K562 (cell line): ENCODE results near the gene LIMS2. TPM values are rescaled to one million over a fixed set of nuclear protein-coding genes. Genes with fewer than 3 reads are reported as not detected.

Experiments used
- ATAC-seq: fragments of 200-7000 bp; cut with Tn5 transposase; 3 replicates; pipeline ENCODE4 v1.9.1; 2020; ENCODE audit warnings: moderate library complexity
- BruUV-seq: library from RNA; stranded (reverse); fragments of 400-500 nt; replicated peaks from 2 replicates; lab custom pipeline; 2021; lab: Mats Ljungman, UMichigan
- CTCF ChIA-PET: fragments of 300-600 bp; formaldehyde crosslinking; extraction: SDS; loops from one replicate; lab custom pipeline; 2021; ENCODE audit warnings: low intra/inter-chr PET ratio; lab: Yijun Ruan, JAX
- POLR2A ChIA-PET: fragments of 300-600, 350-650 bp; sonication (Branson Sonifier 250); formaldehyde crosslinking; extraction: SDS; loops from one replicate; lab custom pipeline; 2021; ENCODE audit warnings: antibody characterized with exemption, inconsistent platforms; lab: Yijun Ruan, JAX
- DNase-seq, 4 experiments: peaks; one replicate each; pipeline versions ENCODE4 v3.0.0 to v3.0.0-alpha.2; 2011 to 2018; ENCODE audit warnings: low spot score in 3 of 4, mixed read lengths in 3 of 4; ENCODE audit errors: extremely low read depth in 1 of 4
- FAIRE-seq: peaks from 2 replicates; lab custom pipeline; 2011; peaks lifted over from hg19 to GRCh38; lab: Jason Lieb, UNC
- H2AFZ ChIP-seq: 2 replicates; pipeline ENCODE4 v1.6.0; 2011; ENCODE audit warnings: low read depth, low read length, control low read depth, inconsistent platforms
- H3K27ac ChIP-seq: fragments of 200-600 bp; 3 replicates; pipeline ENCODE4 v1.8.0; 2011; ENCODE audit warnings: low read depth, mild to moderate bottlenecking, control low read depth, inconsistent platforms, low read length, moderate library complexity, mixed read lengths; ENCODE audit errors: extremely low read depth
- H3K27me3 ChIP-seq, 2 experiments: fragments of 300-600 bp in 1 of 2; 2 replicates in 1 of 2; 3 replicates in 1 of 2; pipeline versions ENCODE4 v1.6.0 to v1.8.0; 2011; ENCODE audit warnings: inconsistent platforms in 2 of 2, low read length in 2 of 2, mild to moderate bottlenecking in 1 of 2, mixed read lengths in 1 of 2, moderate library complexity in 1 of 2; ENCODE audit not compliant: control insufficient read depth in 2 of 2, insufficient read depth in 2 of 2
- H3K36me3 ChIP-seq: fragments of 300-600 bp; 3 replicates; pipeline ENCODE4 v1.8.0; 2011; ENCODE audit warnings: mild to moderate bottlenecking, low read length, inconsistent platforms; ENCODE audit not compliant: control insufficient read depth, insufficient read depth
- H3K4me1 ChIP-seq, 2 experiments: fragments of 200-600 bp in 1 of 2; replicated peaks in 1 of 2; 2 replicates in 1 of 2; 3 replicates in 1 of 2; pipeline versions ENCODE4 v1.5.1 to v1.8.0; 2011; ENCODE audit warnings: inconsistent platforms in 2 of 2, low read length in 2 of 2, mild to moderate bottlenecking in 1 of 2, mixed read lengths in 1 of 2, moderate library complexity in 1 of 2; ENCODE audit not compliant: control insufficient read depth in 2 of 2, insufficient read depth in 2 of 2
- H3K4me2 ChIP-seq: 2 replicates; pipeline ENCODE4 v1.6.1; 2011; ENCODE audit warnings: low read length, control low read depth, inconsistent platforms, mixed read lengths; ENCODE audit not compliant: insufficient read depth
- H3K4me3 ChIP-seq: fragments of 200-600 bp; sonication (generic), shearing (Covaris generic); 2 replicates; pipeline ENCODE4 v1.5.1; 2016; ENCODE audit warnings: control low read depth, inconsistent platforms
- H3K79me2 ChIP-seq: fragments of 200-600 bp; 3 replicates; pipeline ENCODE4 v1.8.0; 2011; ENCODE audit warnings: low read length, inconsistent platforms; ENCODE audit not compliant: control insufficient read depth, insufficient read depth
- H3K9ac ChIP-seq, 2 experiments: 2 replicates each; pipeline versions ENCODE4 v1.6.0 to v1.6.1; 2011; ENCODE audit warnings: low read depth in 2 of 2, low read length in 2 of 2, control low read depth in 1 of 2, inconsistent platforms in 1 of 2, mild to moderate bottlenecking in 1 of 2, mixed read lengths in 1 of 2; ENCODE audit not compliant: insufficient read depth in 1 of 2
- H3K9me1 ChIP-seq: one replicate; pipeline ENCODE4 v1.6.0; 2011; ENCODE audit warnings: inconsistent platforms, mild to moderate bottlenecking, low read length, moderate library complexity; ENCODE audit not compliant: control insufficient read depth, insufficient read depth
- H3K9me3 ChIP-seq: replicated peaks from 2 replicates; pipeline ENCODE4 v1.5.1; 2011; ENCODE audit warnings: low read depth, low read length, inconsistent platforms; ENCODE audit not compliant: control insufficient read depth, insufficient read depth
- H4K20me1 ChIP-seq: replicated peaks from 2 replicates; pipeline ENCODE4 v1.6.1; 2011; ENCODE audit warnings: low read length, inconsistent platforms, mixed read lengths; ENCODE audit not compliant: control insufficient read depth, insufficient read depth
- BHLHE40 ChIP-seq: IDR thresholded peaks from 2 replicates; pipeline ENCODE4 v1.6.1; 2011; ENCODE audit warnings: low read length, improper control_type of control experiment
- HMG20A ChIP-seq: fragments of 450-650 bp; formaldehyde crosslinking; conservative IDR thresholded peaks from 2 replicates; pipeline ENCODE4 v1.4.0; 2020; ENCODE audit warnings: mild to moderate bottlenecking, mixed read lengths
- PHF20 ChIP-seq: fragments of 450-650 bp; IDR thresholded peaks from 2 replicates; pipeline ENCODE4 v1.6.1; 2018; ENCODE audit not compliant: partially characterized antibody
- SFPQ ChIP-seq: fragments of 200-400 bp; formaldehyde crosslinking; IDR thresholded peaks from 2 replicates; pipeline ENCODE4 v1.6.1; 2017; ENCODE audit warnings: mild to moderate bottlenecking, low read depth, low read length, moderate library complexity
- ZNF778 ChIP-seq: fragments of 450-650 bp; formaldehyde crosslinking; IDR thresholded peaks from 2 replicates; pipeline ENCODE4 v1.4.0; 2020; ENCODE audit warnings: mild to moderate bottlenecking, moderate library complexity
- WGBS: fragments of 100-300 bp; shearing (Covaris generic); methylation state at CpG from one replicate; pipeline ENCODE4 v1.1.6; 2016; ENCODE audit warnings: low coverage, mixed read lengths; ENCODE audit not compliant: insufficient coverage; ENCODE audit errors: missing lambda C conversion rate; 5-methylcytosine and 5-hydroxymethylcytosine counted together
- in situ Hi-C: fragments of 300-500 bp; cut with MboI; formaldehyde crosslinking; loops from 4 replicates; pipeline ENCODE4 v1.15.0; 2018; ENCODE audit warnings: inconsistent platforms, mixed read lengths
- intact Hi-C: fragments of 100-400 bp; cut with micrococcal nuclease; formaldehyde crosslinking; loops from 2 replicates; pipeline ENCODE4 v1.14.2; 2022
- polyA plus RNA-seq, 8 experiments: library from polyadenylated mRNA; depleted of rRNA in 4 of 8; stranded (reverse) in 5 of 8; unstranded in 3 of 8; fragments of >200 nt; fragmentation: Nextera tagmentation in 2 of 8; fragmentation: Illumina TruSeq in 1 of 8; extraction: Ambion mirVana in 2 of 8; extraction: Trizol in 1 of 8; gene quantifications; 2 replicates each; pipeline versions ENCODE4 v1.2.1 to v1.2.3, GENCODE V29; 2011 to 2014; ENCODE audit warnings: inconsistent platforms in 1 of 8, missing spikeins in 1 of 8
- total RNA-seq, 7 experiments: library from RNA; depleted of rRNA in 6 of 7; stranded (reverse); fragments of >200 nt in 6 of 7; fragmentation: Illumina TruSeq in 2 of 7; extraction: Trizol in 2 of 7; gene quantifications; 2 replicates each; pipeline versions ENCODE4 v1.2.1 to v1.2.3, GENCODE V29; 2011 to 2021; ENCODE audit warnings: low replicate concordance in 1 of 7

Gene LIMS2
- total and polyA plus RNA-seq, 9 of the 15 experiments (the other 6 are each of a cell fraction or from before 2014, with no cell fraction given), result 0.04 to 0.22 TPM; not detected in 7

DNA sequence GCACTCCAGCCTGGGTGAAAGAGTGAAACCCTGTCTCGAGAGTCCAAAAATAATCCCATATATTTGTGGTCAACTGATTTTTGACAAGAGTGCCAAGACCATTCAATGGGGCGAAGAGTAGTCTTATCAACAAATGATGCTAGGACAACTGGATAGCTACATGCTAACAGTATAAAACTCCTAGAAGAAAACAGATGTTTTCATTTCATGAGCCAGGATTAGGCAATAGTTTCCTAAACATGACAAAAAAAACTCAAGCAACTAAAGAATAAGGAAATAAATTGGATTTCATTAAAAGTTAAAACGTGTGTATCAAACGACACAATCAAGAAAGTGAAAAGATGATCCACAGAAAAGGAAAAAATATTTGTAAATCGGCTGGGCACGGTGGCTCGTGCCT is 6.3 kb downstream of the LIMS2 start:
- Histone ChIP-seq H3K9ac (no peak overlapping the region), H3K4me3 (no peak overlapping the region), H3K79me2 (no peaks in the 10 kb centered on the region), H3K4me1 (peaks cover 0 to 11% of the 10 kb centered on the region in 2 experiments; a peak in 2 of 5 replicates), H4K20me1 (0 out of 2 replicates have a peak, but pooled peaks cover 7% of the 10 kb centered on the region), H3K36me3 (no peaks in the 10 kb centered on the region), H3K27ac (no peak overlapping the region), H3K4me2 (no peak overlapping the region), H2AFZ (no peak overlapping the region), H3K9me1 (peaks cover 3% of the 10 kb centered on the region), H3K27me3 (peaks cover 59 to 61% of the 10 kb centered on the region in 2 experiments), H3K9me3 (no peaks in the 10 kb centered on the region)
- BruUV-seq, result no TSS peak
- DNase-seq (no peak), FAIRE-seq (no peak), ATAC-seq (no peak)
- TF ChIP-seq ZNF778 (no peak), PHF20 (no peak), BHLHE40 (no peak), HMG20A (CRISPR knock-in tag) (no peak), SFPQ (no peak)
- POLR2A ChIA-PET, result no interaction called here
- intact Hi-C loops, result no loop called here
- 1% methylated on average over 7 of the region's 7 CpGs for WGBS
- CTCF ChIA-PET, result no interaction called here
- in situ Hi-C loops, result no loop called here
